LNCaP clone FGC (cell line): ENCODE results near the gene TMA7B.

Experiments used
- DNase-seq: peaks from one replicate; pipeline ENCODE4 v3.0.0-alpha.2; 2011; ENCODE audit warnings: low read depth
- H3K4me3 ChIP-seq: 2 replicates; pipeline ENCODE4 v1.5.1; 2011; ENCODE audit warnings: mild to moderate bottlenecking, low read depth, low read length, control low read depth
- CTCF ChIP-seq: IDR thresholded peaks from 2 replicates; pipeline ENCODE4 v1.5.1; 2012; ENCODE audit warnings: mild to moderate bottlenecking; ENCODE audit not compliant: control insufficient read depth, insufficient read depth; ENCODE audit errors: extremely low read depth

The TMA7B gene

GRCh38 chr22:39952347-39952746, 7.8 kb upstream of the TMA7B start:
- no peak for DNase-seq
- no peak overlapping the region for H3K4me3 ChIP-seq
- TF ChIP-seq CTCF = no peak

GRCh38 chr22:39953101-39953500, 7.1 kb upstream of the TMA7B start:
- no peak overlapping the region for H3K4me3 ChIP-seq
- TF ChIP-seq CTCF = no peak
- no peak for DNase-seq

- no peak for DNase-seq
- no peak overlapping the region for H3K4me3 ChIP-seq
- TF ChIP-seq CTCF = no peak
Measured at GRCh38 chr22:39954584-39955055, 5.6 kb upstream of the TMA7B start.

GRCh38 chr22:39955675-39956074, 4.5 kb upstream of the TMA7B start:
- no peak overlapping the region for H3K4me3 ChIP-seq
- no peak for DNase-seq
- TF ChIP-seq CTCF = no peak

- DNase-seq = no peak
- no peak overlapping the region for H3K4me3 ChIP-seq
Measured at GRCh38 chr22:39956932-39957664, 3.1 kb upstream of the TMA7B start.

GRCh38 chr22:39958009-39958711, 2.0 kb upstream of the TMA7B start:
- H3K4me3 ChIP-seq = no peak overlapping the region
- TF ChIP-seq CTCF = no peak
- DNase-seq = no peak

More at GRCh38 chr22:39956932-39957664, 3.1 kb upstream of the TMA7B start:
- no peak for TF ChIP-seq CTCF
